Mammary epithelial cell (primary cell): ENCODE measurements around the gene IFT172.

ENCODE experiments used
- CTCF ChIP-seq, 2 donors: IDR thresholded peaks in 1 of 2; conservative IDR thresholded peaks in 1 of 2; 2 replicates each; pipeline ENCODE4 v1.5.1; 2011 to 2012; ENCODE audit warnings: inconsistent platforms in 2 of 2, low read length in 2 of 2, mild to moderate bottlenecking in 2 of 2, control low read depth in 1 of 2, low read depth in 1 of 2; ENCODE audit not compliant: insufficient read depth in 1 of 2; ENCODE audit errors: extremely low read depth in 1 of 2
- EZH2 ChIP-seq: IDR thresholded peaks from 2 replicates; pipeline ENCODE4 v1.6.1; 2012; ENCODE audit warnings: low read length, inconsistent platforms, borderline replicate concordance

GRCh38 chr2:27518113-27518781 is 28.7 kb upstream of the IFT172 start:
- no peak for TF ChIP-seq CTCF (conservative IDR thresholded peaks at IDR 0.05 in 1 of 2, IDR thresholded peaks at IDR 0.05 in 1 of 2; ENCODE audit: extremely low read depth in 1 of 2, insufficient read depth in 1 of 2, low read depth in 1 of 2, low read length in 2 of 2)
- no peak for TF ChIP-seq EZH2
